K562 (cell line): Measurements from ENCODE around the gene AGAP1. TPM values are rescaled to one million over a fixed set of nuclear protein-coding genes. Genes with fewer than 3 reads are reported as not detected.

ENCODE experiments used
- ATAC-seq: fragments of 200-7000 bp; cut with Tn5 transposase; 3 replicates; pipeline ENCODE4 v1.9.1; 2020; ENCODE audit warnings: moderate library complexity
- BruUV-seq: library from RNA; stranded (reverse); fragments of 400-500 nt; replicated peaks from 2 replicates; lab custom pipeline; 2021; lab: Mats Ljungman, UMichigan
- CTCF ChIA-PET: fragments of 300-600 bp; formaldehyde crosslinking; extraction: SDS; loops from one replicate; lab custom pipeline; 2021; ENCODE audit warnings: low intra/inter-chr PET ratio; lab: Yijun Ruan, JAX
- POLR2A ChIA-PET: fragments of 300-600, 350-650 bp; sonication (Branson Sonifier 250); formaldehyde crosslinking; extraction: SDS; loops from one replicate; lab custom pipeline; 2021; ENCODE audit warnings: antibody characterized with exemption, inconsistent platforms; lab: Yijun Ruan, JAX
- DNase-seq, 4 experiments: peaks; one replicate each; pipeline versions ENCODE4 v3.0.0 to v3.0.0-alpha.2; 2011 to 2018; ENCODE audit warnings: low spot score in 3 of 4, mixed read lengths in 3 of 4; ENCODE audit errors: extremely low read depth in 1 of 4
- FAIRE-seq: peaks from 2 replicates; lab custom pipeline; 2011; peaks lifted over from hg19 to GRCh38; lab: Jason Lieb, UNC
- H2AFZ ChIP-seq: 2 replicates; pipeline ENCODE4 v1.6.0; 2011; ENCODE audit warnings: low read depth, low read length, control low read depth, inconsistent platforms
- H3K27ac ChIP-seq: fragments of 200-600 bp; 3 replicates; pipeline ENCODE4 v1.8.0; 2011; ENCODE audit warnings: low read depth, mild to moderate bottlenecking, control low read depth, inconsistent platforms, low read length, moderate library complexity, mixed read lengths; ENCODE audit errors: extremely low read depth
- H3K27me3 ChIP-seq, 2 experiments: fragments of 300-600 bp in 1 of 2; 2 replicates in 1 of 2; 3 replicates in 1 of 2; pipeline versions ENCODE4 v1.6.0 to v1.8.0; 2011; ENCODE audit warnings: inconsistent platforms in 2 of 2, low read length in 2 of 2, mild to moderate bottlenecking in 1 of 2, mixed read lengths in 1 of 2, moderate library complexity in 1 of 2; ENCODE audit not compliant: control insufficient read depth in 2 of 2, insufficient read depth in 2 of 2
- H3K36me3 ChIP-seq: fragments of 300-600 bp; 3 replicates; pipeline ENCODE4 v1.8.0; 2011; ENCODE audit warnings: mild to moderate bottlenecking, low read length, inconsistent platforms; ENCODE audit not compliant: control insufficient read depth, insufficient read depth
- H3K4me1 ChIP-seq, 2 experiments: fragments of 200-600 bp in 1 of 2; replicated peaks in 1 of 2; 2 replicates in 1 of 2; 3 replicates in 1 of 2; pipeline versions ENCODE4 v1.5.1 to v1.8.0; 2011; ENCODE audit warnings: inconsistent platforms in 2 of 2, low read length in 2 of 2, mild to moderate bottlenecking in 1 of 2, mixed read lengths in 1 of 2, moderate library complexity in 1 of 2; ENCODE audit not compliant: control insufficient read depth in 2 of 2, insufficient read depth in 2 of 2
- H3K4me2 ChIP-seq: 2 replicates; pipeline ENCODE4 v1.6.1; 2011; ENCODE audit warnings: low read length, control low read depth, inconsistent platforms, mixed read lengths; ENCODE audit not compliant: insufficient read depth
- H3K4me3 ChIP-seq: fragments of 200-600 bp; sonication (generic), shearing (Covaris generic); 2 replicates; pipeline ENCODE4 v1.5.1; 2016; ENCODE audit warnings: control low read depth, inconsistent platforms
- H3K79me2 ChIP-seq: fragments of 200-600 bp; 3 replicates; pipeline ENCODE4 v1.8.0; 2011; ENCODE audit warnings: low read length, inconsistent platforms; ENCODE audit not compliant: control insufficient read depth, insufficient read depth
- H3K9ac ChIP-seq, 2 experiments: 2 replicates each; pipeline versions ENCODE4 v1.6.0 to v1.6.1; 2011; ENCODE audit warnings: low read depth in 2 of 2, low read length in 2 of 2, control low read depth in 1 of 2, inconsistent platforms in 1 of 2, mild to moderate bottlenecking in 1 of 2, mixed read lengths in 1 of 2; ENCODE audit not compliant: insufficient read depth in 1 of 2
- H3K9me1 ChIP-seq: one replicate; pipeline ENCODE4 v1.6.0; 2011; ENCODE audit warnings: inconsistent platforms, mild to moderate bottlenecking, low read length, moderate library complexity; ENCODE audit not compliant: control insufficient read depth, insufficient read depth
- H3K9me3 ChIP-seq: replicated peaks from 2 replicates; pipeline ENCODE4 v1.5.1; 2011; ENCODE audit warnings: low read depth, low read length, inconsistent platforms; ENCODE audit not compliant: control insufficient read depth, insufficient read depth
- H4K20me1 ChIP-seq: replicated peaks from 2 replicates; pipeline ENCODE4 v1.6.1; 2011; ENCODE audit warnings: low read length, inconsistent platforms, mixed read lengths; ENCODE audit not compliant: control insufficient read depth, insufficient read depth
- RNF2 ChIP-seq: sonication (generic); IDR thresholded peaks from 2 replicates; pipeline ENCODE4 v1.6.1; 2016
- SNRNP70 ChIP-seq: fragments of 200-400 bp; formaldehyde crosslinking; optimal IDR thresholded peaks from 2 replicates; pipeline ENCODE3; 2017; ENCODE audit warnings: low read depth, low read length
- TRIM24 ChIP-seq, 2 experiments: fragments of 450-650 bp; IDR thresholded peaks; 2 replicates each; pipeline ENCODE4 v1.6.1; 2016
- ZC3H11A ChIP-seq: IDR thresholded peaks from 2 replicates; pipeline ENCODE4 v1.6.1; 2012; ENCODE audit warnings: low read depth, low read length, improper control_type of control experiment
- ZFP91 ChIP-seq: sonication (generic); formaldehyde crosslinking; IDR thresholded peaks from 2 replicates; pipeline ENCODE4 v1.8.0; 2022; ENCODE audit warnings: mild to moderate bottlenecking, missing genetic modification reagents
- WGBS: fragments of 100-300 bp; shearing (Covaris generic); methylation state at CpG from one replicate; pipeline ENCODE4 v1.1.6; 2016; ENCODE audit warnings: low coverage, mixed read lengths; ENCODE audit not compliant: insufficient coverage; ENCODE audit errors: missing lambda C conversion rate; 5-methylcytosine and 5-hydroxymethylcytosine counted together
- in situ Hi-C: fragments of 300-500 bp; cut with MboI; formaldehyde crosslinking; loops from 4 replicates; pipeline ENCODE4 v1.15.0; 2018; ENCODE audit warnings: inconsistent platforms, mixed read lengths
- intact Hi-C: fragments of 100-400 bp; cut with micrococcal nuclease; formaldehyde crosslinking; loops from 2 replicates; pipeline ENCODE4 v1.14.2; 2022
- polyA plus RNA-seq, 8 experiments: library from polyadenylated mRNA; depleted of rRNA in 4 of 8; stranded (reverse) in 5 of 8; unstranded in 3 of 8; fragments of >200 nt; fragmentation: Nextera tagmentation in 2 of 8; fragmentation: Illumina TruSeq in 1 of 8; extraction: Ambion mirVana in 2 of 8; extraction: Trizol in 1 of 8; gene quantifications; 2 replicates each; pipeline versions ENCODE4 v1.2.1 to v1.2.3, GENCODE V29; 2011 to 2014; ENCODE audit warnings: inconsistent platforms in 1 of 8, missing spikeins in 1 of 8
- total RNA-seq, 7 experiments: library from RNA; depleted of rRNA in 6 of 7; stranded (reverse); fragments of >200 nt in 6 of 7; fragmentation: Illumina TruSeq in 2 of 7; extraction: Trizol in 2 of 7; gene quantifications; 2 replicates each; pipeline versions ENCODE4 v1.2.1 to v1.2.3, GENCODE V29; 2011 to 2021; ENCODE audit warnings: low replicate concordance in 1 of 7

Gene AGAP1
- total and polyA plus RNA-seq, 9 of the 15 experiments (the other 6 are each of a cell fraction or from before 2014, with no cell fraction given), result 1.3 to 24.0 (median 10.6) TPM

DNA sequence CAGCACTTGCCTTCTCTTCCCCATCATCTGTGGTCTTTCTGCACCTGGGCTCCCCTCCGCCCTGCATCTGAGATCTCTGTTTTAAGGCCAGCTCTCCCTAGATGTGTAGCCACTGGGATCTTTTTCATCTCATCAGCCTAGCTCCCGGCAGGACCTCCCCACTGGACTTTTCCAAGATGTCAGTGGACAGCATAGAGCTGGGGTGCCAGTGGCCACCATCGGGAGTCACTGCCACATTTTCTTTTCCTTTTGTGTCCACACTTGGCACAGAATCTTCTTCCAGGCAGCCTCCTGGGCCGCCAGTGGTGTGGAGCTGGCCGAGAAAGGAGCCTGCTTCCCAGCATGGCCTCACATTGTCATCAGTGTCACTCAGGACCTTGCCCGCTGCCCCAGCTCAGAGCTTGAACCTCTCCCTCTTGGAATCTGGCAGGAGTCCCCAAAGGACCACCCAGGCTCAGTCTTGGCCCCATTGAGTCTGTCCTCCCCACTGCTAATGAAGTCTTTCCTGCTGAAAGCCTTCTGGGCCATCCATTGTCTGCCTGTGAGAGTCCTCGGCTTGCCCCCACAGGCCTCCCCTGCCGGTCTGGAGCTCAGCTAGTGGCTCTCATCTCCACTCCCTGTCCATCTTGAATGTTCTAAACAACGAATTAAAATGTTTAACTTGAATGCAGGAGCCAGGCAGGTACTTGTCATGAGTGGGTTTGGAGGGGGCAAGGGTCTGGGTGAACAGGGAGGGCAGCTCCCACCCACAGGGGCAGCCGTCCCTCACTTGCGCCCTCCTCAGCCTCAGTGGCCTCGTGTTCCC lies 349.9 kb downstream of the AGAP1 start:
- no peak for FAIRE-seq
- no peak for ATAC-seq
- in situ Hi-C loops, result no loop called here
- no TSS peak for BruUV-seq
- TF ChIP-seq TRIM24 (IDR thresholded peaks at IDR 0.05), result no peak
- TF ChIP-seq RNF2, result no peak
- TF ChIP-seq SNRNP70, result no peak
- no peak for TF ChIP-seq ZFP91
- no peak for TF ChIP-seq ZC3H11A
- TF ChIP-seq, all 486 proteins: peak for 0
- Histone ChIP-seq H4K20me1 (no peaks in the 10 kb centered on the region), H3K9me1 (no peaks in the 10 kb centered on the region), H3K36me3 (no peaks in the 10 kb centered on the region), H3K27ac (no peak overlapping the region), H2AFZ (no peak overlapping the region), H3K27me3 (no peaks in the 10 kb centered on the region), H3K79me2 (no peaks in the 10 kb centered on the region), H3K4me2 (no peak overlapping the region), H3K9me3 (no peaks in the 10 kb centered on the region), H3K9ac (no peak overlapping the region), H3K4me1 (no peaks in the 10 kb centered on the region), H3K4me3 (no peak overlapping the region)
- WGBS, result 70% methylated on average over 6 of the region's 12 CpGs
- no peak for DNase-seq
- intact Hi-C loops, result no loop called here
- CTCF ChIA-PET, result no interaction called here
- POLR2A ChIA-PET, result no interaction called here
